Duodenal mucosa (tissue), 2 donors: Measurements from ENCODE around the gene ACTN2.

Experiments used
- H3K27ac ChIP-seq: one replicate; pipeline ENCODE4 v1.7.0; 2013; ENCODE audit warnings: low read depth, low read length
- H3K27me3 ChIP-seq, 2 donors: one replicate each; pipeline ENCODE4 v1.7.0; 2013; ENCODE audit warnings: low read length in 2 of 2, control low read depth in 1 of 2; ENCODE audit not compliant: insufficient read depth in 2 of 2, control insufficient read depth in 1 of 2
- H3K36me3 ChIP-seq, 2 donors: one replicate each; pipeline ENCODE4 v1.7.0; 2013; ENCODE audit warnings: low read length in 2 of 2, control low read depth in 1 of 2; ENCODE audit not compliant: insufficient read depth in 2 of 2, control insufficient read depth in 1 of 2
- H3K4me1 ChIP-seq, 2 donors: one replicate each; pipeline ENCODE4 v1.7.0; 2013; ENCODE audit warnings: low read length in 2 of 2, control low read depth in 1 of 2; ENCODE audit not compliant: insufficient read depth in 2 of 2, control insufficient read depth in 1 of 2
- H3K4me3 ChIP-seq, 2 donors: one replicate each; pipeline ENCODE4 v1.7.0; 2013; ENCODE audit warnings: low read length in 2 of 2, low read depth in 1 of 2
- H3K9ac ChIP-seq, 2 donors: one replicate each; pipeline ENCODE4 v1.7.0; 2013; ENCODE audit warnings: low read length in 2 of 2, low read depth in 1 of 2
- H3K9me3 ChIP-seq, 2 donors: one replicate each; pipeline ENCODE4 v1.7.0; 2013; ENCODE audit warnings: low read length in 2 of 2, control low read depth in 1 of 2; ENCODE audit not compliant: control insufficient read depth in 1 of 2

Gene ACTN2

GRCh38 chr1:236809148-236809547, 122.8 kb downstream of the ACTN2 start:
- Histone ChIP-seq H3K4me1 (peaks cover 23 to 25% of the 10 kb centered on the region in 2 donors), H3K27me3 (no peaks in the 10 kb centered on the region), H3K36me3 (peaks cover 28 to 42% of the 10 kb centered on the region in 2 donors), H3K9me3 (no peaks in the 10 kb centered on the region), H3K27ac (no peak overlapping the region), H3K9ac (no peak overlapping the region), H3K4me3 (no peak overlapping the region)

- Histone ChIP-seq H3K9ac (no peak overlapping the region), H3K4me1 (peaks cover 23 to 25% of the 10 kb centered on the region in 2 donors), H3K27me3 (no peaks in the 10 kb centered on the region), H3K36me3 (peaks cover 27 to 47% of the 10 kb centered on the region in 2 donors), H3K4me3 (no peak overlapping the region), H3K9me3 (no peaks in the 10 kb centered on the region), H3K27ac (no peak overlapping the region)
Measured at GRCh38 chr1:236810018-236810417, 123.7 kb downstream of the ACTN2 start.

- peaks cover 23% of the 10 kb centered on the region in 2 donors for H3K4me1 ChIP-seq
- no peaks in the 10 kb centered on the region for H3K27me3 ChIP-seq
- H3K36me3 ChIP-seq, result peaks cover 33 to 58% of the 10 kb centered on the region in 2 donors
- no peaks in the 10 kb centered on the region for H3K9me3 ChIP-seq
- no peak overlapping the region for H3K9ac ChIP-seq
- H3K27ac ChIP-seq, result no peak overlapping the region
- H3K4me3 ChIP-seq, result no peak overlapping the region
Measured at GRCh38 chr1:236812334-236813030, 126.2 kb downstream of the ACTN2 start.
